H1 (cell line): ENCODE results near the gene GDF3. TPM values are rescaled to one million over a fixed set of nuclear protein-coding genes. Genes with fewer than 3 reads are reported as not detected.

Experiments used
- ATF3 ChIP-seq: IDR thresholded peaks from 2 replicates; pipeline ENCODE4 v1.6.1; 2011; ENCODE audit warnings: low read depth, mild to moderate bottlenecking, low read length; ENCODE audit not compliant: insufficient read depth
- CHD7 ChIP-seq: fragments of 300-600 bp; sonication (generic); IDR thresholded peaks from 2 replicates; pipeline ENCODE4 v1.7.1; 2012; ENCODE audit warnings: low read length, moderate library complexity, mild to moderate bottlenecking, inconsistent platforms; ENCODE audit not compliant: insufficient replicate concordance
- E2F6 ChIP-seq: IDR thresholded peaks from 2 replicates; pipeline ENCODE4 v1.6.1; 2012; ENCODE audit warnings: inconsistent platforms
- polyA plus RNA-seq, 7 experiments: library from polyadenylated mRNA; depleted of rRNA in 3 of 7; stranded (reverse) in 5 of 7; unstranded in 2 of 7; fragments of >200 nt in 5 of 7; fragments of 200-250 nt in 2 of 7; gene quantifications; 1 replicate in 5 of 7; 2 replicates in 1 of 7; 4 replicates in 1 of 7; pipeline versions ENCODE4 v1.2.1 to v1.2.3, GENCODE V29; 2011 to 2013; ENCODE audit warnings: missing spikeins in 2 of 7, mixed read lengths in 2 of 7
- total RNA-seq: library from RNA; stranded (reverse); fragmentation: NEBNext Ultra II Directional; extraction: Animal tissue kit (Norgen Biotek cat#: 25700); gene quantifications from 2 replicates; pipeline ENCODE4 v1.2.1, GENCODE V29; 2021

The GDF3 gene
- total and polyA plus RNA-seq, 2 of the 8 experiments (the other 6 are each of a cell fraction or from before 2014, with no cell fraction given), result 4.3 to 16.8 TPM

GRCh38 chr12:7678744-7679143, 16.8 kb downstream of the GDF3 start (continued):
- TF ChIP-seq ATF3 (no peak), E2F6 (no peak), CHD7 (no peak)
